Measurements from ENCODE around the gene PDIA5.

PDIA5 gene

DNA sequence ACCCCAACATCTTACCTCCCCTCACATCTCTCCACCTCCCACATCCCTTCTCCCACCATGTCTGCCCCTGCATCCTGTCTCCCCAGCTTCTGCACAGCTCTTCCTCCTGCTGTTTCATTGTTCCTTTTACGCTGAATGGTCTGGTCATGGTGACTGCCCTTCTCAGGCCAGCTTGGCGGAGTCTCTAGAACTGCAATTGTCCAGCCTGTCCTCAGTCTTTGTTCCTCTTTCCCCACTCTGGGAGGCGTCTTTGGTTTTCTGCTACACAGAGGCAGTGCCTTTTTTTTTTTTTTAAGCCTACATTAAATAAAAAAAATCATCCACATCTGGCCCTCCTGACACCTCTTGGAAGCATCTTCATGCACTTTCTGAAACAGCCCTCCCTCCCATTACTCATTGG lies 85.9 kb downstream of the PDIA5 start:
- TF ChIP-seq CTCF (IDR thresholded peaks at IDR 0.05; ENCODE audit: borderline replicate concordance, insufficient read depth, low read depth, low read length): no peak
- H3K4me3 ChIP-seq (ENCODE audit: low read depth, low read length): no peak overlapping the region

DNA sequence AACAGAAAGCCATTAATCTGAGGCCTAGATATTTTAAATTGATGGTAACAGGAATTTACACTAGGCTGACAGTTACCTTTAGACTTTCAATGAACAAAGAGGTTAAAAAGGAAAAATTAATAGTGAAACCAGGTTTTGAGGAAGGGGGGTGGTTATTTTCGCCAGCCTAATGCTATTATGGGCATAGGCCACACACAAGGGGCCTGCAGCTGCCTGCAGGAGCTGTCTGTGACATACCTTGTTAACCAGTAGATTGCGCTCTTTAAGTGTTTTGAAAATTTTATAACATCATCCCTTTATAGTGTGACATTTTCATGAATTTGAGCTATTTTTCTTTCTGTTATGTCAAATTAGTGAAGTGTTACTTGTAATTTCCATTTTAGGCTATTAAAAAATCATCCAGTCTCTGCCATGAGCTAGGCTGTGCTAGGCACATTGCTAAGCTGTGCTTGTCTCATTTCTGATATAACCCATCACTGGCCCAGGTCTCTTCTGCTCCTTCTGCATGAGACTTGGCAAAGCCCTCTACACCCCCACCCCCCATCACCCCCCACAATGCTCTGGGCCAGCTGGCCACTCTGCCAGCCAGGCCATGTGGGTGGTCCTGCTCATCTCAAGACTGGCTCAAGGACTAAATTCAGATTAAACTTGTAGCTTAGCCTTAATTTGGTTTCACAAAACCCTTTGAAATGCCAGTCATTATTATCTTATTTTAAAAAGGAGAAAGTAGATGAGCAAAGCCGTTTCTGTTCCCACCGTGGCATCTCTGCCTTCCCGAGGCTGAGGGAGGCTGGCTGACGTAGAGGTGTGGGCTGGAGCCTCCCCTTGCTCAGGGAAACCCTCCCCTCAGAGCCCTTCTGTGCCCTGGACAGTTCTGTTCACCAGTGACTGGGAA lies 86.5 kb downstream of the PDIA5 start:
- no peak for TF ChIP-seq CTCF (IDR thresholded peaks at IDR 0.05; ENCODE audit: borderline replicate concordance, insufficient read depth, low read depth, low read length)
- no peak overlapping the region for H3K4me3 ChIP-seq (ENCODE audit: low read depth, low read length)

- TF ChIP-seq CTCF (IDR thresholded peaks at IDR 0.05; ENCODE audit: borderline replicate concordance, insufficient read depth, low read depth, low read length): no peak
- H3K4me3 ChIP-seq (ENCODE audit: low read depth, low read length): no peak overlapping the region
Observed at GRCh38 chr3:123154020-123154985, 87.5 kb downstream of the PDIA5 start.

DNA sequence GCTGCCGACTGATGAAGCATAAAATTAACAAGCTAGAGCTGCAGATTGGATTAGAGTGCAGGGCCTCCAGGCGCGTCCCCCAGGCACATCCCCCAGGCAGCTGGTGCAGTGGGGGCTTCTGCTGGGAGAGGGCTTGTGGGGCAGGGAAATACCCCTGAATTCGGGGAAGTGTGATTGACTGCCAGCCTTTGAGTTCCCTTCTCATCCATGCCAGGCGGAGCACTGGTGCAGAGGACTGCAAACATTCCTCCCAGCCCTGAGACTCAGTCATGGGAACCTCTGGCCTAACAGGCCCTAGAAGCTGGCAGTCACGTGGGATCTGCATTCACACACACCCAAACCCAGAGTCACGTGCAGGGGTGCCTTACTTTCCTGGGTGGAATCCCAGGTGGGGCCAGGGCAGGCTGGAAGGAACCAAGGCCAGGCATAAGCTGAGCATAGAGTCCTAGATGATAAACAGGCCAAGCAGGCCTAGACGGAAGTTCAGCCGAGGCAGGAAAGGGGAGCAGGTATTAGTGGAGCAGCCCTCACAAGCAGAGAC lies 88.7 kb downstream of the PDIA5 start:
- H3K4me3 ChIP-seq (ENCODE audit: low read depth, low read length): no peak overlapping the region
- TF ChIP-seq CTCF (IDR thresholded peaks at IDR 0.05; ENCODE audit: borderline replicate concordance, insufficient read depth, low read depth, low read length): no peak

GRCh38 chr3:123156276-123156995 lies 89.6 kb downstream of the PDIA5 start:
- no peak overlapping the region for H3K4me3 ChIP-seq (ENCODE audit: low read depth, low read length)
- no peak for TF ChIP-seq CTCF (IDR thresholded peaks at IDR 0.05; ENCODE audit: borderline replicate concordance, insufficient read depth, low read depth, low read length)

GRCh38 chr3:123157209-123157597 lies 90.4 kb downstream of the PDIA5 start:
- TF ChIP-seq CTCF (IDR thresholded peaks at IDR 0.05; ENCODE audit: borderline replicate concordance, insufficient read depth, low read depth, low read length): no peak
- H3K4me3 ChIP-seq (ENCODE audit: low read depth, low read length): no peak overlapping the region
